HEK293 (cell line): ENCODE measurements around the gene ASCL4.

Source experiments
- HOXA7 ChIP-seq: sonication (generic); formaldehyde crosslinking; IDR thresholded peaks from 2 replicates; pipeline ENCODE4 v1.8.1; 2022; ENCODE audit warnings: missing genetic modification reagents, borderline replicate concordance
- KLF1 ChIP-seq: fragments of 450-650 bp; formaldehyde crosslinking; IDR thresholded peaks from 2 replicates; pipeline ENCODE4 v1.5.1; 2016; ENCODE audit warnings: missing biosample characterization, missing genetic modification characterization
- ZBTB8A ChIP-seq: fragments of 450-650 bp; formaldehyde crosslinking; IDR thresholded peaks from 2 replicates; pipeline ENCODE4 v1.5.1; 2016; ENCODE audit warnings: missing biosample characterization, missing genetic modification characterization
- ZNF19 ChIP-seq: fragments of 450-650 bp; formaldehyde crosslinking; IDR thresholded peaks from 2 replicates; pipeline ENCODE4; 2016; ENCODE audit warnings: missing biosample characterization, missing genetic modification characterization, low read depth
- ZNF292 ChIP-seq: fragments of 450-650 bp; formaldehyde crosslinking; IDR thresholded peaks from 2 replicates; pipeline ENCODE4 v1.5.1; 2016; ENCODE audit warnings: low read depth, missing biosample characterization, missing genetic modification characterization, borderline replicate concordance
- ZNF623 ChIP-seq: fragments of 450-650 bp; formaldehyde crosslinking; IDR thresholded peaks from 2 replicates; pipeline ENCODE4 v1.5.1; 2016; ENCODE audit warnings: missing biosample characterization, missing genetic modification characterization
- TF ChIP-seq, protein P1 (sequence below): fragments of 450-650 bp; formaldehyde crosslinking; IDR thresholded peaks from 2 replicates; pipeline ENCODE4 v1.5.1; 2016; ENCODE audit warnings: missing biosample characterization, missing genetic modification characterization
- TF ChIP-seq, protein P2 (sequence below): fragments of 450-650 bp; formaldehyde crosslinking; IDR thresholded peaks from 2 replicates; pipeline ENCODE4 v1.5.1; 2016; ENCODE audit warnings: missing biosample characterization, missing genetic modification characterization
- TF ChIP-seq, protein P3 (sequence below): fragments of 450-650 bp; formaldehyde crosslinking; IDR thresholded peaks from 2 replicates; pipeline ENCODE4 v1.5.1; 2017; ENCODE audit warnings: missing biosample characterization, missing genetic modification characterization

DNA sequence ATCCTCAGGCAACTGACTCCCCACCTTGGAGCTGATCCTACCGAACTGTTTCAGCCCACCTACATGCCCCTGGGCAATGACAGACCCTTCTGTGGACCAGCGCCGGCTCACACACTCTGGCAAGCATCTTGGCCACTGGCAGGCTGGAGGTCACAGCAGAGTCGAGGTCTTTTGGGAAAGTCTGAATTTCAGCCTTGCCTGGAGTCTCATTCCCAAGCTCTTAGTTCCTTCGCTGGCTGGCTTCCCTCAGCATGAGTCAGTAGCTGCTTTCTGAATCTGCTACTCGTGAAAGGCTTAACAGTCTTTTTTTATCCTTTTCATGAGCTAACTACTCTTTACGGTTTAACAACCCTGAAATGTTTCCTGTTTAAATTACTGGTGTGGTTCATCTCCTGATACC lies 44.5 kb downstream of the ASCL4 start:
- TF ChIP-seq, protein P1, sequence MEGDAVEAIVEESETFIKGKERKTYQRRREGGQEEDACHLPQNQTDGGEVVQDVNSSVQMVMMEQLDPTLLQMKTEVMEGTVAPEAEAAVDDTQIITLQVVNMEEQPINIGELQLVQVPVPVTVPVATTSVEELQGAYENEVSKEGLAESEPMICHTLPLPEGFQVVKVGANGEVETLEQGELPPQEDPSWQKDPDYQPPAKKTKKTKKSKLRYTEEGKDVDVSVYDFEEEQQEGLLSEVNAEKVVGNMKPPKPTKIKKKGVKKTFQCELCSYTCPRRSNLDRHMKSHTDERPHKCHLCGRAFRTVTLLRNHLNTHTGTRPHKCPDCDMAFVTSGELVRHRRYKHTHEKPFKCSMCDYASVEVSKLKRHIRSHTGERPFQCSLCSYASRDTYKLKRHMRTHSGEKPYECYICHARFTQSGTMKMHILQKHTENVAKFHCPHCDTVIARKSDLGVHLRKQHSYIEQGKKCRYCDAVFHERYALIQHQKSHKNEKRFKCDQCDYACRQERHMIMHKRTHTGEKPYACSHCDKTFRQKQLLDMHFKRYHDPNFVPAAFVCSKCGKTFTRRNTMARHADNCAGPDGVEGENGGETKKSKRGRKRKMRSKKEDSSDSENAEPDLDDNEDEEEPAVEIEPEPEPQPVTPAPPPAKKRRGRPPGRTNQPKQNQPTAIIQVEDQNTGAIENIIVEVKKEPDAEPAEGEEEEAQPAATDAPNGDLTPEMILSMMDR: no peak
- TF ChIP-seq ZNF623 (tag by site-specific recombination) (no peak), KLF1 (tag by site-specific recombination) (no peak), ZNF292 (tag by site-specific recombination) (no peak), ZNF19 (tag by site-specific recombination) (no peak), HOXA7 (CRISPR knock-in tag) (no peak), ZBTB8A (tag by site-specific recombination) (no peak)
- TF ChIP-seq, protein P2, sequence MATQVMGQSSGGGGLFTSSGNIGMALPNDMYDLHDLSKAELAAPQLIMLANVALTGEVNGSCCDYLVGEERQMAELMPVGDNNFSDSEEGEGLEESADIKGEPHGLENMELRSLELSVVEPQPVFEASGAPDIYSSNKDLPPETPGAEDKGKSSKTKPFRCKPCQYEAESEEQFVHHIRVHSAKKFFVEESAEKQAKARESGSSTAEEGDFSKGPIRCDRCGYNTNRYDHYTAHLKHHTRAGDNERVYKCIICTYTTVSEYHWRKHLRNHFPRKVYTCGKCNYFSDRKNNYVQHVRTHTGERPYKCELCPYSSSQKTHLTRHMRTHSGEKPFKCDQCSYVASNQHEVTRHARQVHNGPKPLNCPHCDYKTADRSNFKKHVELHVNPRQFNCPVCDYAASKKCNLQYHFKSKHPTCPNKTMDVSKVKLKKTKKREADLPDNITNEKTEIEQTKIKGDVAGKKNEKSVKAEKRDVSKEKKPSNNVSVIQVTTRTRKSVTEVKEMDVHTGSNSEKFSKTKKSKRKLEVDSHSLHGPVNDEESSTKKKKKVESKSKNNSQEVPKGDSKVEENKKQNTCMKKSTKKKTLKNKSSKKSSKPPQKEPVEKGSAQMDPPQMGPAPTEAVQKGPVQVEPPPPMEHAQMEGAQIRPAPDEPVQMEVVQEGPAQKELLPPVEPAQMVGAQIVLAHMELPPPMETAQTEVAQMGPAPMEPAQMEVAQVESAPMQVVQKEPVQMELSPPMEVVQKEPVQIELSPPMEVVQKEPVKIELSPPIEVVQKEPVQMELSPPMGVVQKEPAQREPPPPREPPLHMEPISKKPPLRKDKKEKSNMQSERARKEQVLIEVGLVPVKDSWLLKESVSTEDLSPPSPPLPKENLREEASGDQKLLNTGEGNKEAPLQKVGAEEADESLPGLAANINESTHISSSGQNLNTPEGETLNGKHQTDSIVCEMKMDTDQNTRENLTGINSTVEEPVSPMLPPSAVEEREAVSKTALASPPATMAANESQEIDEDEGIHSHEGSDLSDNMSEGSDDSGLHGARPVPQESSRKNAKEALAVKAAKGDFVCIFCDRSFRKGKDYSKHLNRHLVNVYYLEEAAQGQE (tag by site-specific recombination): no peak
- TF ChIP-seq, protein P3, sequence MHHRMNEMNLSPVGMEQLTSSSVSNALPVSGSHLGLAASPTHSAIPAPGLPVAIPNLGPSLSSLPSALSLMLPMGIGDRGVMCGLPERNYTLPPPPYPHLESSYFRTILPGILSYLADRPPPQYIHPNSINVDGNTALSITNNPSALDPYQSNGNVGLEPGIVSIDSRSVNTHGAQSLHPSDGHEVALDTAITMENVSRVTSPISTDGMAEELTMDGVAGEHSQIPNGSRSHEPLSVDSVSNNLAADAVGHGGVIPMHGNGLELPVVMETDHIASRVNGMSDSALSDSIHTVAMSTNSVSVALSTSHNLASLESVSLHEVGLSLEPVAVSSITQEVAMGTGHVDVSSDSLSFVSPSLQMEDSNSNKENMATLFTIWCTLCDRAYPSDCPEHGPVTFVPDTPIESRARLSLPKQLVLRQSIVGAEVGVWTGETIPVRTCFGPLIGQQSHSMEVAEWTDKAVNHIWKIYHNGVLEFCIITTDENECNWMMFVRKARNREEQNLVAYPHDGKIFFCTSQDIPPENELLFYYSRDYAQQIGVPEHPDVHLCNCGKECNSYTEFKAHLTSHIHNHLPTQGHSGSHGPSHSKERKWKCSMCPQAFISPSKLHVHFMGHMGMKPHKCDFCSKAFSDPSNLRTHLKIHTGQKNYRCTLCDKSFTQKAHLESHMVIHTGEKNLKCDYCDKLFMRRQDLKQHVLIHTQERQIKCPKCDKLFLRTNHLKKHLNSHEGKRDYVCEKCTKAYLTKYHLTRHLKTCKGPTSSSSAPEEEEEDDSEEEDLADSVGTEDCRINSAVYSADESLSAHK (tag by site-specific recombination): no peak
